Activated naive CD8-positive, alpha-beta T cell treated with anti-CD3 and anti-CD28 coated beads, Interleukin-2, amount 50 U/mL, for 16 hours (primary cell): ENCODE measurements around the gene PRMT1.

Experiments
- DNase-seq: peaks from one replicate; pipeline ENCODE4 v3.0.0-alpha.2; 2020; ENCODE audit warnings: low read depth, low spot score

PRMT1 gene

DNA sequence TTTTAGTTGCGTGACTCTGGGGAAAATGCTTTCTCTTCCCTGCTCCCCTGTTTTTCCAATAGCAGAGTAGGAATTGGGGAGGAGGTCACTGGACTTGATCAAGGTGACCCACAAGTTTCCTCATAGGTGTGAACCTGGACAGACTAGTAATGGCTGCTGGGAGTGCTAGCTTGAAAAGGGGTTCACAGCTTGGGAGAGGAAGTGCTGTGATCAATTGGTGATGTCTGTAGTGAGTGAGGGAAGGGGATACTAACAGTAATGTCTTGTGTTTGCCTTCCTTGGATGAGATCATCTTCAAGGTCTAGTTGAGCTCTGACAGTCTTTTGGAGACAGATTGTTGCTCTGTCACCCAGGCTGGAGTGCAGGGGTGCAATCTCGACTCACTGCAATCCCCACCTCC is 9.6 kb upstream of the PRMT1 start:
- DNase-seq, result no peak

GRCh38 chr19:49669516-49669915 is 7.6 kb upstream of the PRMT1 start:
- DNase-seq, result no peak

DNA sequence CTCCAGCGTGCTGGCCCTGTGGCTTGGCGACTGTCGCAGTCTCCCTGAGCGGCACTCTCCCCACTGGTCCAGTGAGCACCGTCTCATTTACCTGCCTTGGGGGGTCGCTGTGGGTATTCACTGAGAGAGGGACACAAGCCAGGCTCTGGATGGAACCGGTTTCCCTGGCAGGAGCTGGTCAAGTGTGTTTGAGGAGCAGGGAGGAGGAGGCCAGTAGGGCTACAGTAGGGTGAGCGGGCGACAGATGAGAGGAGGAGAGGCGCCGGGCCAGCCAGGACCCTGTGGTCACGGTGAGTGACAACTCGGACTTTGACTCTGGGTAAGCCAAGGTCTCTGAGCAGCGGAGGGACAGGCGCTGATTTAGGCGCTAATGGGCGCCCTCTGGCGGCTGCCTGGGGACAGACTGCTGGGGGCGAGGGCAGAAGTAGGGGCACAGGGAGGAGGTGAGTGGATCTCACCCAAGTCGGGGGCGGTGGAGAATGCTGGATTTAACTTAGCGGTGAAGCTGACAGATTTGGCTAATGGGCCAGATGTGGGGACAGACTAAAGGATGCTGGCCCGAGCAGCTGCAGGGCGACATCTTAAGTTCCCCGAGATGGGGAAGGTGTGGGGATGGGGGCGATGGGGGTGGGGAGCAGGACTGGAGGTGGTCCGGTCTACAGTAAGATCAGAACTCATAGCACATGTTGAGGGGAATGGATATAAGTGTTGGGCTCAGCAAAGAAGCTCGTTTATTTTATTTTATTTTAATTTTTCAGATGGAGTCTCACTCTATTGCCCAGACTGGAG is 4.7 kb upstream of the PRMT1 start:
- peak; percentile 58 for DNase-seq

- no peak for DNase-seq
Measured at GRCh38 chr19:49676136-49676783, 811 bp upstream of the PRMT1 start.

DNA sequence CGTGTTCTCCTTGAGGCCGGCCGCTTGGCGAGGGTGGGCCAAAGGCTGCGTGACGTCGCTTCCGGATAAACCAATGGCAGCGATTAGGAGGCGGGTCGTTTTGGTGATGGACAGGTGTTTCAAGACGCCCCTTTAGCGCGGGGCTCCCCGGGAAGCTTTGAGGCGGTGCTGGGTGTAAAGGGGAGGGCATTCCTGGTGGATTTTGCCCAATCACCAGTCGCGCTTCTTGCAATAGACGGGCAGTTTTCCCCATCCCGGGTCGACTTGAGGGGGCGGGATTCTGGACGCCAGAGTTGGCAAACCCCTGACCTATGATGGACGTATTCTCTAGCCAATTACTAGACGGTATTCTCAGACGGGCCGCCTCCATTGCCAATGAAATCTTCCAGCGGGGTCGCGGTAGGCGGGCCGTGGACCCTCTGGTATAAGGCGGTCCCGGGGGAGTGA is 264 bp upstream of the PRMT1 start:
- DNase-seq, result peak; percentile 98

GRCh38 chr19:49677901-49678674 is 1.0 kb downstream of the PRMT1 start:
- peak; percentile 68 for DNase-seq

- no peak for DNase-seq
Measured at GRCh38 chr19:49678985-49679770, 2.1 kb downstream of the PRMT1 start.

DNA sequence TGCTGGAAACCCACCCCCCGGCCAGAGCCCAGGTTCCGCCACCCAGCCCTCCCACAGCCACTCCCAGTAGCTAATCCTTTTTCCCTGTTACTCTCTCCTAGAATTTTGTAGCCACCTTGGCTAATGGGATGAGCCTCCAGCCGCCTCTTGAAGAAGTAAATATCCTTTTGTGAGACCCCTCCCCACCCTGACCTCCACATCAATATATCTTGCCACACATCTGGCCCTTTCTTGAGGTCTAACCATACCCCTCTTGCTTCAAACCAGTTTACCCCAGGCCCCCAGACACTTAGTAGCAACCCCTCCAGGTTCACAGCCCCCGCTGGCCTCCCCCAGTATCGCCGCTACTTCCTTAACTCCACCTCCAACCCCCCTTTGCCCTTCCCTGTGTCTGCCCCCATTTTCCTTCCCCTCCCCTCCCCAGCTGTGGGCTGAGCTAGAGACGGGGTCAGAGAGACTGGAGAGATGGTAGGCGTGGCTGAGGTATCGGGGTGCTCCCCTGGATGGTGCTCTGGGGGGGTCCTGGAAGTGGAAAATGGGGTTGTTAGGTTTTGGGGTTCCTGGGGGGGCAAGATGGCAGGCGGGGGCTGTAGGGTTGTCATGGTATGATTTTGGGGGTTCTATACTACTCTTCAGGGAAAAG is 2.8 kb downstream of the PRMT1 start:
- DNase-seq, result no peak

- peak; percentile 92 for DNase-seq
Measured at GRCh38 chr19:49680421-49681351, 3.6 kb downstream of the PRMT1 start.

- DNase-seq, result no peak
Measured at GRCh38 chr19:49681830-49682229, 4.8 kb downstream of the PRMT1 start.

- DNase-seq, result no peak
Measured at GRCh38 chr19:49682274-49682673, 5.2 kb downstream of the PRMT1 start.

DNA sequence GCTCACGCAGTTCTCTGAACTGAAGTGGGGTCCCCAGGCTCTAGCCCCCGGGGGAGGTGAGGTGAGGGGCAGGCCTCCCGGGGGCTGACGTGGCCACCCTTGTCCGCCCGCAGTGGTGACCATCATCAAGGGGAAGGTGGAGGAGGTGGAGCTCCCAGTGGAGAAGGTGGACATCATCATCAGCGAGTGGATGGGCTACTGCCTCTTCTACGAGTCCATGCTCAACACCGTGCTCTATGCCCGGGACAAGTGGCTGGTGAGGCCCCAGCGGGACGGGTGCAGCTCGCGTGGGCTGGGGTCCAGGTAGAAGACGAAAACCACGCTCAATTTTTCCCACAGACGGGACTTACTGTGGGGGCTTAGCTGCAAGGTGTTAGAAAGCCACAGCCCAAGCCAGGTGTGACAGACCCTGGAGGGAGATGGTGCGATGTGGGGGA is 6.8 kb downstream of the PRMT1 start:
- DNase-seq, result no peak

DNA sequence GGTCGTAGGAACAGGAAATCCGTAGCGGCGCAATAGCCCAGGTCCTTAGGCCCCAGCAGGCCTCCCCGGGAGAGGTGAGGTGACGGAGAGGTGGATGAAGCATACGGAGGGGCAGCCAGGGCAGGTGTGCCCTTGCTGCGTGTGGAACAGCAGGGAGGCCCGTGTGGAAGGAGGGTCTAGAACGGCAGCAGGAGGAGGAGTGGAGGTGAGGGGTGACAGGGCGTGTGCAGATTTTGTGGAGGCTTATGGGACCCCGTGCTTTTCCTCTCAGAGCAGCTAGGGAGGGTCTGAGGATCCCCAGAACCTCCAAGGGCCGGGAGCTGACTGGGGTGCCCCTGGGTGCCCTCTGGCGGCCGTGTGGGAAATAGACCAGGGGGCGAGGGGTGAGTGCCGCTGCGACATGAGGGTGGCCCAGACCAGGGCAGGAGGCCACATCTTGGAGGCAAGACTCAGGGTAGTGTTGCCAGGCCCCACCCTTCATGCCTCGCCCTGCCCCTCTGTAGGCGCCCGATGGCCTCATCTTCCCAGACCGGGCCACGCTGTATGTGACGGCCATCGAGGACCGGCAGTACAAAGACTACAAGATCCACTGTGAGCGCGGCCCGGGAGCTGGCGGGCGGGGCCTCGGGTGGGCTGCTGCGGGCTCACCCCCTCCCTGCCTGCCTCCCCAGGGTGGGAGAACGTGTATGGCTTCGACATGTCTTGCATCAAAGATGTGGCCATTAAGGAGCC is 7.3 kb downstream of the PRMT1 start:
- no peak for DNase-seq

DNA sequence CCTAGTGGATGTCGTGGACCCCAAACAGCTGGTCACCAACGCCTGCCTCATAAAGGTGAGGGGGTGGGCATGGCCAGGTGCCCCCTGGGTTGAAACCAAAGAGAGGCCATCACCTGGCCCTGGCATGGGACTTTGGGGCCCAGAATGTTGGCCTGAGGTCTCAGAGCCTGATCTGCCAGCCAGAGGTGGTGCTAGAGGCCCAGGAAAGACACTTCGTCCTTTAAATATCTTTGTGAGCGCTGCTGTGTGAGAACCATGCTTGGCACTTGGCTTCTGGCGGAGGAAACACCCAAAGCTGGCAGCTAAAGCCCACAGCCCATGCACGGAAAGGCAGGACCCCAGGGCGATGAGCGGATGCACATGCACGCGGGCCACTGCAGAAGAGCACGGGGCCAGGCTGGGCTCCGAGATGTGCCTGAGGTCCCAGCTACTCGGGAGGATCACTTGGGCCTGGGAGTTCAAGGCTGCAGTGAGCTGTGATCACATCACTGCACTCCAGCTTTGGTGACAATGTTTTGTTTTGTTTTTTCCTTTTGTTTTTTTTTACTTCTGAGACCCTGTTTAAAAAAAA is 8.0 kb downstream of the PRMT1 start:
- DNase-seq, result no peak

DNA sequence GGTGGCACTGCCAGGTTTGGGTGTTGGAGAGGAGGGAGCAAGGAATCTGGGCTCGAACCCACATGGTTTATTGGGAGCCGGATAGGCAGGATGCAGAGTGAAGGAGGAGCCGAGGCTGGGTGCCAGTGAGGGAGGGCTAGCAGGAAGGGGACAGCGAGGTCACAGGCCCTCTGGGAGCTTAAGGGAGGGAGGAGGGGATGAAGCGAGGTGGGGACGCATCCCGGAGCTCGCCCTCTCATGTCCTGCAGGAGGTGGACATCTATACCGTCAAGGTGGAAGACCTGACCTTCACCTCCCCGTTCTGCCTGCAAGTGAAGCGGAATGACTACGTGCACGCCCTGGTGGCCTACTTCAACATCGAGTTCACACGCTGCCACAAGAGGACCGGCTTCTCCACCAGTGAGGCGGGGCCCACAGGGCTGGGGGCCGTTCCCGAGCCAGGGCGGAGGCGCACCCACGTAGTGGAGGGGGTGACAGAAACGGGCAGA is 8.8 kb downstream of the PRMT1 start:
- no peak for DNase-seq

- DNase-seq, result no peak
Measured at GRCh38 chr19:49686503-49687088, 9.5 kb downstream of the PRMT1 start.

DNA sequence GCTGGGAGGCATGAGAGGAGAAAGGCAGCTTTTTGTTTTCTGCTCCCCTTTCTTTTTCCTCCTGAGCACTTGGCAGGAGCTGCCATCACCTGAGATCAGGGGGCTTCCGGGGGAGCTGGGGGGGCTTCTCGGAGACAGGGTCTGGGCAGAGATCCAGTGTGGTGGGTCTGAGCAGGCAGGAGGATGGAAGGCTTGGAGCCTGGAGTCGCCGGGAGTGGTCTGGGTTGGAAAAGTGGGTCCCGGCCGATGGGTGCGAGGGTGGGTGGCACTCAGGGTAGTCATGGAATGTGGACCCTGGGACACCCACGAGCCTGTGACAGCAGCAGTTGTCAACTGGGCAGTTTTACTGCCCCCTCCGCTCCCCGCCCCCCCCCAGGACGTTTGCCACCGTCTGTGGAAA is 10.1 kb downstream of the PRMT1 start:
- no peak for DNase-seq

- no peak for DNase-seq
Measured at GRCh38 chr19:49687566-49688316, 10.7 kb downstream of the PRMT1 start.
